SIG-M5 treated with dmso at 0.1 percent for 504 hours (cell line): ENCODE results near the gene SUPV3L1.

Experiments
- DNase-seq: peaks from one replicate; lab custom pipeline; 2025; ENCODE audit not compliant: unreplicated experiment; lab: John Stamatoyannopoulos, UW

SUPV3L1 gene

DNA sequence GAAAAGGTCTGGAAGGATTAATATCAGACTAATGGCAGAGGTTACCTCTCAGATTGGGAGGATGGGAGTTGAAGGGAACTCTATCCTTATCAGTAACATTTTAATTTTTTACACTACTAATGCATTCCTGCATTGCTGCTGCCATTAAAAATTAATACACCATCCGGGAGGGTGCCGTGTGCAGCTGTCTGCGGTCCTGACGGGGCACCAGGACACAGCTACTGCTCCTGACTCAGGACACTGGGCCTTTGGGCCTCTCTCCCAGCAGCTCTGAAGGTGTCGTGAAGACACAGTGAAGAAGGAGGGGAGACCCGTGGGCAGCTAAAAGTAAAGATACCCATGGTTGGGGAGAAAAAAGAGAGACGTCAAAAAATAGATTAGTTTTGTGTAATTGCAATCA lies 74.8 kb downstream of the SUPV3L1 start:
- DNase-seq: no peak
